Endothelial cell of umbilical vein (primary cell): ENCODE data around the gene ZNF407. TPM values are rescaled to one million over a fixed set of nuclear protein-coding genes. Genes with fewer than 3 reads are reported as not detected.

Experiments
- BruUV-seq: library from RNA; stranded (reverse); fragments of 400-500 nt; replicated peaks from 2 replicates; lab custom pipeline; 2021; lab: Mats Ljungman, UMichigan
- CTCF ChIA-PET: fragments of 300-600, 350-600 bp; sonication (Branson Sonifier 250); formaldehyde crosslinking; loops from one replicate; lab custom pipeline; 2021; ENCODE audit warnings: antibody characterized with exemption, inconsistent platforms; lab: Charles Lee
- POLR2A ChIA-PET: fragments of 300-600, 350-600 bp; sonication (Branson Sonifier 250); formaldehyde crosslinking; loops from one replicate; lab custom pipeline; 2021; ENCODE audit warnings: antibody characterized with exemption, inconsistent platforms; lab: Charles Lee
- DNase-seq: peaks from one replicate; pipeline ENCODE4 v3.0.0-alpha.2; 2011; ENCODE audit warnings: low read depth, low spot score
- FAIRE-seq: peaks from 2 replicates; lab custom pipeline; 2011; peaks lifted over from hg19 to GRCh38; lab: Jason Lieb, UNC
- H2AFZ ChIP-seq: 2 replicates; pipeline ENCODE4 v1.6.0; 2012; ENCODE audit warnings: low read depth, low read length, control low read depth, inconsistent platforms
- H3K27ac ChIP-seq: 2 replicates; pipeline ENCODE4 v1.5.1; 2011; ENCODE audit warnings: low read depth, mild to moderate bottlenecking, control low read depth, low read length, moderate library complexity; ENCODE audit not compliant: insufficient read depth
- H3K27me3 ChIP-seq, 2 experiments: 2 replicates each; pipeline versions ENCODE4 v1.6.0 to v1.6.1; 2011; ENCODE audit warnings: low read length in 2 of 2, mixed read lengths in 1 of 2; ENCODE audit not compliant: control insufficient read depth in 2 of 2, insufficient read depth in 2 of 2
- H3K36me3 ChIP-seq, 2 experiments: 2 replicates in 1 of 2; 3 replicates in 1 of 2; pipeline ENCODE4 v1.5.1; 2011; ENCODE audit warnings: low read length in 2 of 2, mild to moderate bottlenecking in 1 of 2, moderate library complexity in 1 of 2; ENCODE audit not compliant: control insufficient read depth in 2 of 2, insufficient read depth in 2 of 2; ENCODE audit errors: extremely low read depth in 1 of 2
- H3K4me1 ChIP-seq: 3 replicates; pipeline ENCODE4 v1.5.1; 2011; ENCODE audit warnings: mild to moderate bottlenecking, low read length; ENCODE audit not compliant: control insufficient read depth, insufficient read depth; ENCODE audit errors: extremely low read depth
- H3K4me2 ChIP-seq: 2 replicates; pipeline ENCODE4 v1.6.1; 2011; ENCODE audit warnings: low read length, control low read depth, mixed read lengths; ENCODE audit not compliant: insufficient read depth
- H3K4me3 ChIP-seq, 3 experiments: fragments of 200-600 bp in 1 of 3; sonication (generic), shearing (Covaris generic) in 1 of 3; replicated peaks in 1 of 3; 2 replicates each; pipeline ENCODE4 v1.5.1; 2011 to 2016; ENCODE audit warnings: control low read depth in 3 of 3, low read length in 3 of 3, mild to moderate bottlenecking in 2 of 3, inconsistent platforms in 1 of 3, low read depth in 1 of 3, moderate library complexity in 1 of 3; ENCODE audit not compliant: insufficient read depth in 1 of 3
- H3K79me2 ChIP-seq: 2 replicates; pipeline ENCODE4 v1.6.0; 2012; ENCODE audit warnings: low read length, inconsistent platforms; ENCODE audit not compliant: control insufficient read depth, insufficient read depth
- H3K9ac ChIP-seq: replicated peaks from 2 replicates; pipeline ENCODE3; 2011; ENCODE audit warnings: low read length, control low read depth; ENCODE audit not compliant: insufficient read depth; ENCODE audit errors: extremely low read depth
- H3K9me1 ChIP-seq: replicated peaks from 3 replicates; pipeline ENCODE4 v1.6.0; 2011; ENCODE audit warnings: mild to moderate bottlenecking, low read length; ENCODE audit not compliant: control insufficient read depth, insufficient read depth; ENCODE audit errors: extremely low read depth
- H3K9me3 ChIP-seq: replicated peaks from 2 replicates; pipeline ENCODE4 v1.5.1; 2012; ENCODE audit warnings: low read length, inconsistent platforms; ENCODE audit not compliant: control insufficient read depth, insufficient read depth
- H4K20me1 ChIP-seq: replicated peaks from 2 replicates; pipeline ENCODE3; 2011; ENCODE audit warnings: mild to moderate bottlenecking, low read length; ENCODE audit not compliant: control insufficient read depth, insufficient read depth; ENCODE audit errors: extremely low read depth
- EZH2 ChIP-seq: IDR thresholded peaks from 2 replicates; pipeline ENCODE4 v1.6.1; 2012; ENCODE audit warnings: borderline replicate concordance, low read depth, mild to moderate bottlenecking, moderate library complexity, low read length, inconsistent platforms; ENCODE audit not compliant: severe bottlenecking
- FOS ChIP-seq: IDR thresholded peaks from 2 replicates; pipeline ENCODE4 v1.6.1; 2011; ENCODE audit warnings: mild to moderate bottlenecking, low read length, moderate library complexity, borderline replicate concordance; ENCODE audit not compliant: insufficient read depth
- GATA2 ChIP-seq: IDR thresholded peaks from 2 replicates; pipeline ENCODE4 v1.7.0; 2011; ENCODE audit warnings: low read depth, mild to moderate bottlenecking, moderate library complexity, mixed read lengths, low read length; ENCODE audit not compliant: insufficient read length, insufficient read depth
- JUN ChIP-seq: IDR thresholded peaks from 2 replicates; pipeline ENCODE4 v1.6.1; 2011; ENCODE audit warnings: borderline replicate concordance, low read depth; ENCODE audit not compliant: insufficient read length, insufficient read depth
- MYC ChIP-seq: IDR thresholded peaks from one replicate; pipeline ENCODE4 v1.6.1; 2011; ENCODE audit warnings: mild to moderate bottlenecking, low read depth, low read length
- POLR2A ChIP-seq: IDR thresholded peaks from 2 replicates; pipeline ENCODE4 v1.6.1; 2012; ENCODE audit warnings: low read depth, mild to moderate bottlenecking, control low read depth, low read length
- POLR2AphosphoS5 ChIP-seq: IDR thresholded peaks from 2 replicates; pipeline ENCODE4 v1.6.1; 2012; ENCODE audit warnings: low read depth, mild to moderate bottlenecking, control low read depth, low read length, moderate library complexity; ENCODE audit not compliant: insufficient read depth
- dilution Hi-C: fragments of 300-500 bp; cut with MboI; formaldehyde crosslinking; loops from one replicate; pipeline ENCODE4 v1.15.0; 2019; ENCODE audit warnings: low sequenced_read_pairs; ENCODE audit not compliant: extremely low pct_ligation_motif_present
- intact Hi-C: fragments of 100-400 bp; cut with micrococcal nuclease; formaldehyde crosslinking; loops from one replicate; pipeline ENCODE4 v1.10.0; 2022
- polyA plus RNA-seq, 4 experiments: library from polyadenylated mRNA; depleted of rRNA in 3 of 4; stranded (reverse) in 3 of 4; unstranded in 1 of 4; fragments of >200 nt; gene quantifications; 2 replicates each; pipeline versions ENCODE4 v1.2.1 to v1.2.3, GENCODE V29; 2011 to 2012; ENCODE audit warnings: missing spikeins in 1 of 4
- total RNA-seq: library from RNA; stranded (reverse); gene quantifications from 2 replicates; pipeline ENCODE4 v1.2.3, GENCODE V29; 2021
- TF ChIP-seq, protein P1 (sequence below), 2 donors: IDR thresholded peaks; 1 replicate in 1 of 2; 2 replicates in 1 of 2; pipeline ENCODE4 v1.5.1; 2011; ENCODE audit warnings: low read length in 2 of 2, mild to moderate bottlenecking in 2 of 2, moderate library complexity in 2 of 2, control low read depth in 1 of 2, inconsistent platforms in 1 of 2, low read depth in 1 of 2; ENCODE audit not compliant: insufficient read depth in 1 of 2; ENCODE audit errors: extremely low read depth in 1 of 2
- TF ChIP-seq, protein P2 (sequence below): IDR thresholded peaks from 2 replicates; pipeline ENCODE4 v1.6.1; 2011; ENCODE audit not compliant: insufficient read depth, insufficient read length

ZNF407 gene
- total and polyA plus RNA-seq, 2 donors (not counting 3 experiments of a cell fraction or from before 2014, with no cell fraction given): 3.8 to 20.1 TPM

- FAIRE-seq: no peak
These were observed 71.6 kb downstream of the ZNF407 start for GRCh38 chr18:74669136-74669798.

More at GRCh38 chr18:74669136-74669798, 71.6 kb downstream of the ZNF407 start:
- no TSS peak for BruUV-seq
- Histone ChIP-seq H3K36me3 (peaks cover 0 to 1% of the 10 kb centered on the region in 2 experiments), H4K20me1 (no peaks in the 10 kb centered on the region), H3K9me1 (no peaks in the 10 kb centered on the region), H3K4me1 (no peaks in the 10 kb centered on the region), H3K79me2 (no peaks in the 10 kb centered on the region), H3K27ac (no peak overlapping the region), H3K9me3 (no peaks in the 10 kb centered on the region), H3K9ac (no peak overlapping the region), H3K27me3 (no peaks in the 10 kb centered on the region), H2AFZ (no peak overlapping the region), H3K4me3 (no peak overlapping the region), H3K4me2 (no peak overlapping the region)
- CTCF ChIA-PET: interaction anchor here (1.0 kb wide), 1 partner anchor 17 kb away, joined by 4 read pairs; no protein-coding TSS in a partner anchor
- dilution Hi-C loops (no loop called here), intact Hi-C loops (no loop called here)
- POLR2A ChIA-PET: interaction anchor here (0.7 kb wide), 1 partner anchor 1827 kb away, joined by 3 read pairs; no protein-coding TSS in a partner anchor
- DNase-seq: no peak
- TF ChIP-seq MYC (no peak), FOS (no peak), POLR2A (no peak), GATA2 (no peak), JUN (no peak), POLR2AphosphoS5 (no peak), EZH2 (no peak)
- TF ChIP-seq, protein P1, sequence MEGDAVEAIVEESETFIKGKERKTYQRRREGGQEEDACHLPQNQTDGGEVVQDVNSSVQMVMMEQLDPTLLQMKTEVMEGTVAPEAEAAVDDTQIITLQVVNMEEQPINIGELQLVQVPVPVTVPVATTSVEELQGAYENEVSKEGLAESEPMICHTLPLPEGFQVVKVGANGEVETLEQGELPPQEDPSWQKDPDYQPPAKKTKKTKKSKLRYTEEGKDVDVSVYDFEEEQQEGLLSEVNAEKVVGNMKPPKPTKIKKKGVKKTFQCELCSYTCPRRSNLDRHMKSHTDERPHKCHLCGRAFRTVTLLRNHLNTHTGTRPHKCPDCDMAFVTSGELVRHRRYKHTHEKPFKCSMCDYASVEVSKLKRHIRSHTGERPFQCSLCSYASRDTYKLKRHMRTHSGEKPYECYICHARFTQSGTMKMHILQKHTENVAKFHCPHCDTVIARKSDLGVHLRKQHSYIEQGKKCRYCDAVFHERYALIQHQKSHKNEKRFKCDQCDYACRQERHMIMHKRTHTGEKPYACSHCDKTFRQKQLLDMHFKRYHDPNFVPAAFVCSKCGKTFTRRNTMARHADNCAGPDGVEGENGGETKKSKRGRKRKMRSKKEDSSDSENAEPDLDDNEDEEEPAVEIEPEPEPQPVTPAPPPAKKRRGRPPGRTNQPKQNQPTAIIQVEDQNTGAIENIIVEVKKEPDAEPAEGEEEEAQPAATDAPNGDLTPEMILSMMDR (IDR thresholded peaks at IDR 0.05; ENCODE audit: extremely low read depth in 1 of 2, insufficient read depth in 1 of 2, low read depth in 1 of 2, low read length in 2 of 2): no peak
- TF ChIP-seq, protein P2, sequence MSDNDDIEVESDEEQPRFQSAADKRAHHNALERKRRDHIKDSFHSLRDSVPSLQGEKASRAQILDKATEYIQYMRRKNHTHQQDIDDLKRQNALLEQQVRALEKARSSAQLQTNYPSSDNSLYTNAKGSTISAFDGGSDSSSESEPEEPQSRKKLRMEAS: no peak
